Loucy (cell line): ENCODE data around the gene ENOX1.
"Not testable (repeated sequence)": the region's sequence is repeated elsewhere in the genome, so short reads cannot be mapped to it uniquely, and the experiment has no call there.

Experiments used
- H2AFZ ChIP-seq: fragments of 200-600 bp; sonication (generic); 2 replicates; pipeline ENCODE4 v1.6.0; 2016; ENCODE audit warnings: antibody characterized with exemption, mild to moderate bottlenecking, low read length, moderate library complexity
- H3F3A ChIP-seq: fragments of 200-600 bp; 2 replicates; pipeline ENCODE4 v1.6.0; 2016; ENCODE audit warnings: antibody characterized with exemption, low read depth, mild to moderate bottlenecking
- H3K27me3 ChIP-seq: fragments of 200-600 bp; sonication (generic); 2 replicates; pipeline ENCODE4 v1.6.1; 2014; ENCODE audit warnings: low read length, mild to moderate bottlenecking; ENCODE audit not compliant: insufficient read depth, poor library complexity, severe bottlenecking
- H3K36me3 ChIP-seq: fragments of 200-600 bp; sonication (generic); 2 replicates; pipeline ENCODE4 v1.6.1; 2016; ENCODE audit warnings: low read length; ENCODE audit not compliant: insufficient read depth
- H3K4me1 ChIP-seq: fragments of 200-600 bp; sonication (generic); 2 replicates; pipeline ENCODE4 v1.5.1; 2014; ENCODE audit warnings: low read length, mild to moderate bottlenecking; ENCODE audit not compliant: insufficient read depth, poor library complexity, severe bottlenecking
- H3K4me2 ChIP-seq: fragments of 200-600 bp; sonication (generic); 2 replicates; pipeline ENCODE4 v1.6.0; 2014; ENCODE audit warnings: antibody characterized with exemption, low read length, low read depth, mild to moderate bottlenecking; ENCODE audit not compliant: poor library complexity, severe bottlenecking
- H3K4me3 ChIP-seq: fragments of 200-600 bp; sonication (generic); 2 replicates; pipeline ENCODE4 v1.5.1; 2014; ENCODE audit warnings: low read length, mild to moderate bottlenecking, mixed read lengths; ENCODE audit not compliant: poor library complexity, severe bottlenecking
- H3K79me2 ChIP-seq: fragments of 200-600 bp; sonication (generic); 2 replicates; pipeline ENCODE4 v1.6.1; 2014; ENCODE audit warnings: low read length; ENCODE audit not compliant: insufficient read depth
- H3K9ac ChIP-seq: fragments of 200-600 bp; sonication (generic); 2 replicates; pipeline ENCODE4 v1.6.0; 2014; ENCODE audit warnings: mild to moderate bottlenecking, low read depth, low read length, moderate library complexity; ENCODE audit not compliant: poor library complexity, severe bottlenecking
- H3K9me2 ChIP-seq: fragments of 200-600 bp; sonication (generic); replicated peaks from 2 replicates; pipeline ENCODE4 v1.6.1; 2016; ENCODE audit warnings: low read depth, low read length, mixed read lengths
- H3K9me3 ChIP-seq: fragments of 200-600 bp; sonication (generic); 2 replicates; pipeline ENCODE4 v1.6.1; 2014; ENCODE audit warnings: mild to moderate bottlenecking, antibody characterized with exemption, low read length, low read depth; ENCODE audit not compliant: insufficient read depth
- H4K20me1 ChIP-seq: fragments of 200-600 bp; sonication (generic); 2 replicates; pipeline ENCODE4 v1.6.0; 2014; ENCODE audit warnings: antibody characterized with exemption, low read length, mild to moderate bottlenecking; ENCODE audit not compliant: insufficient read depth, poor library complexity, severe bottlenecking
- CTCF ChIP-seq: fragments of 200-600 bp; sonication (generic); conservative IDR thresholded peaks from 2 replicates; pipeline ENCODE4 v1.5.1; 2014; ENCODE audit warnings: mild to moderate bottlenecking, antibody characterized with exemption, low read length
- EZH2phosphoT487 ChIP-seq: fragments of 200-600 bp; IDR thresholded peaks from 2 replicates; pipeline ENCODE4 v1.6.1; 2018; ENCODE audit warnings: antibody characterized with exemption, mild to moderate bottlenecking, moderate library complexity, borderline replicate concordance

The ENOX1 gene

DNA sequence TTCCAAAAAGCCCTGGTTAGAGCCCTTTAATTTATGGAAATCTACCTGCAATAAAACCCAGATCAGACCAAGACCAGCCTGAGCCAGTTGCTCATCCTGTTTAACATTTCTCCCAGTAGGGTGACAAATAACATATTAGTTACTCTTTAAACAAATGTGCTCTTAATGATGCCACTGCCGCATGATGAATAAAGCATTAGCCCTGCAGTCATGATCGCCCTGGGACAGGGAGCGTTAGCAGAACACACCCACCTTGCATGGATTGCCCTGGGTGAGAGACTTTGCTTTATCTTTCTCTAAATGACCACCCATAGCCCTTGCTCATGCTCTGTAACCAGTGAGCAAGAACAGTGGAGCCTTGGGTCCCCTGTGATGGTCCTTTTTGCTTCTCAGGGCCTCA lies 362.4 kb downstream of the ENOX1 start:
- Histone ChIP-seq H3K79me2 (no peaks in the 10 kb centered on the region), H3K36me3 (no peaks in the 10 kb centered on the region), H3K4me3 (no peak overlapping the region), H2AFZ (no peak overlapping the region), H3K9ac (no peak overlapping the region), H4K20me1 (no peaks in the 10 kb centered on the region), H3K4me1 (no peaks in the 10 kb centered on the region), H3K9me3 (no peaks in the 10 kb centered on the region), H3K9me2 (no peaks in the 10 kb centered on the region), H3K27me3 (no peaks in the 10 kb centered on the region), H3K4me2 (no peak overlapping the region), H3F3A (no peaks in the 10 kb centered on the region)
- no peak for TF ChIP-seq EZH2phosphoT487
- no peak for TF ChIP-seq CTCF

DNA sequence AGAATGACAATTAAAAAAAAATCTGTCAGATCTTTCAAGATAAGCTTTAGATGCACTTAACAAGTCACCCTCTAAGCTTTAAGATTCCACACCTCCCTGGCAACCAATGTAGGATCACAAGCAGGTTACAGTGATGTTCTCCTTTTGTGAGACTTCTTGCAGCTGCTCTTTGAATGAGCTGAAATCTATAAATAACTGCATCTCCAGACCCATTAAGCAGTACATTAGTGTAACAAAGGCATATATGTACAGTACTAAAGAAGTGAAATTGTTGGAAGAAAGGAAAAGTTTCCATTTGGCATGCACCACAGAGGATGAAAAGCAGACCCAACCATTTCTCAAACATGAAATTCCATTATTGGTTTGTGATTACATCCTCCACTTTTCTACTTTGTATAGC lies 364.7 kb downstream of the ENOX1 start:
- H3K9me3 ChIP-seq, result no peaks in the 10 kb centered on the region
- no peaks in the 10 kb centered on the region for H3K4me1 ChIP-seq
- no peak overlapping the region for H2AFZ ChIP-seq
- no peaks in the 10 kb centered on the region for H3K36me3 ChIP-seq
- H3F3A ChIP-seq, result no peaks in the 10 kb centered on the region
- TF ChIP-seq EZH2phosphoT487 (no peak), CTCF (no peak)
- no peak overlapping the region for H3K9ac ChIP-seq
- no peak overlapping the region for H3K4me3 ChIP-seq
- no peak overlapping the region for H3K4me2 ChIP-seq
- H3K27me3 ChIP-seq, result no peaks in the 10 kb centered on the region
- no peaks in the 10 kb centered on the region for H3K79me2 ChIP-seq
- H3K9me2 ChIP-seq, result no peaks in the 10 kb centered on the region
- H4K20me1 ChIP-seq, result no peaks in the 10 kb centered on the region

GRCh38 chr13:43416842-43417241 lies 369.9 kb downstream of the ENOX1 start:
- not testable (repeated sequence) for H4K20me1 ChIP-seq, H3K4me2 ChIP-seq, H3F3A ChIP-seq, H3K9me2 ChIP-seq, H3K27me3 ChIP-seq, H3K36me3 ChIP-seq, H3K4me3 ChIP-seq, H3K79me2 ChIP-seq, H3K4me1 ChIP-seq, H2AFZ ChIP-seq, H3K9ac ChIP-seq, H3K9me3 ChIP-seq

- H3K9me3 ChIP-seq, H3K4me2 ChIP-seq: not testable (repeated sequence)
These were observed 370.4 kb downstream of the ENOX1 start for GRCh38 chr13:43416408-43416807.

GRCh38 chr13:43415903-43416391 lies 370.8 kb downstream of the ENOX1 start:
- not testable (repeated sequence) for H3K27me3 ChIP-seq, H4K20me1 ChIP-seq, H3K9me2 ChIP-seq

More at GRCh38 chr13:43416408-43416807, 370.4 kb downstream of the ENOX1 start:
- not testable (repeated sequence) for H3K4me3 ChIP-seq, H3K79me2 ChIP-seq, H2AFZ ChIP-seq, H3K36me3 ChIP-seq, H3K4me1 ChIP-seq, H3K9ac ChIP-seq, H3F3A ChIP-seq, H3K9me2 ChIP-seq, H4K20me1 ChIP-seq, H3K27me3 ChIP-seq

More at GRCh38 chr13:43415903-43416391, 370.8 kb downstream of the ENOX1 start:
- not testable (repeated sequence) for H3K4me2 ChIP-seq, H3F3A ChIP-seq, H2AFZ ChIP-seq, H3K4me3 ChIP-seq, H3K79me2 ChIP-seq, H3K36me3 ChIP-seq, H3K9me3 ChIP-seq, H3K9ac ChIP-seq, H3K4me1 ChIP-seq
